ENCODE measurements around the gene NCAN.

- TF ChIP-seq SP1 (IDR thresholded peaks at IDR 0.05) (no peak), EGR1 (IDR thresholded peaks at IDR 0.05; ENCODE audit: low read depth in 2 of 2) (no peak), MAX (IDR thresholded peaks at IDR 0.05) (no peak), CTCF (IDR thresholded peaks at IDR 0.05; ENCODE audit: low read depth, low read length, missing input control) (no peak), REST (IDR thresholded peaks at IDR 0.05) (no peak), JUND (IDR thresholded peaks at IDR 0.05) (no peak), GABPA (IDR thresholded peaks at IDR 0.05 in 1 of 2, conservative IDR thresholded peaks at IDR 0.05 in 1 of 2) (no peak), YY1 (IDR thresholded peaks at IDR 0.05) (no peak), ATF3 (IDR thresholded peaks at IDR 0.05) (no peak), RXRA (IDR thresholded peaks at IDR 0.05) (no peak)
Measured at GRCh38 chr19:19278315-19278714, 66.6 kb downstream of the NCAN start.

Data from liver (tissue), 3 donors.